GM18861 (cell line): ENCODE data around the gene NSF.
"Not testable (repeated sequence)": the region's sequence is repeated elsewhere in the genome, so short reads cannot be mapped to it uniquely, and the experiment has no call there.

Source experiments
- ATAC-seq: cut with Tn5 transposase; IDR thresholded peaks from one replicate; pipeline ENCODE4 v1.9.1; 2021; ENCODE audit not compliant: unreplicated experiment

The NSF gene

GRCh38 chr17:46590157-46591146 lies at the start of gene NSF:
Gene NSF (plus strand): TSS chr17:46590669. CDS start chr17:46590776, 107 bp downstream.
- ATAC-seq = peak; percentile 60

- not testable (repeated sequence) for ATAC-seq
Measured at GRCh38 chr17:46548607-46549006, 41.9 kb upstream of the NSF start.

- not testable (repeated sequence) for ATAC-seq
Measured at GRCh38 chr17:46559155-46559554, 31.3 kb upstream of the NSF start.

GRCh38 chr17:46560048-46560447 lies 30.4 kb upstream of the NSF start:
- ATAC-seq = not testable (repeated sequence)

- ATAC-seq = peak; percentile 46
Measured at GRCh38 chr17:46566284-46566683, 24.2 kb upstream of the NSF start.

GRCh38 chr17:46566980-46567379 lies 23.5 kb upstream of the NSF start:
- ATAC-seq = not testable (repeated sequence)

- ATAC-seq = not testable (repeated sequence)
Measured at GRCh38 chr17:46571796-46572195, 18.7 kb upstream of the NSF start.

- ATAC-seq = peak; percentile 66
Measured at GRCh38 chr17:46579083-46580075, 11.1 kb upstream of the NSF start, which contains the start of gene ARL17A. Gene ARL17A (minus strand): TSS chr17:46579691. CDS start chr17:46576322, 3,369 bp downstream.

GRCh38 chr17:46580082-46580481 lies 10.4 kb upstream of the NSF start:
- not testable (repeated sequence) for ATAC-seq

GRCh38 chr17:46585444-46585843 lies 5.0 kb upstream of the NSF start:
- not testable (repeated sequence) for ATAC-seq

- ATAC-seq = not testable (repeated sequence)
Measured at GRCh38 chr17:46591332-46591731, 863 bp downstream of the NSF start.

GRCh38 chr17:46598344-46598931 lies 8.0 kb downstream of the NSF start:
- not testable (repeated sequence) for ATAC-seq

GRCh38 chr17:46600767-46601166 lies 10.3 kb downstream of the NSF start:
- ATAC-seq = not testable (repeated sequence)

- ATAC-seq = peak; percentile 79
Measured at GRCh38 chr17:46603125-46603524, 12.7 kb downstream of the NSF start.

- ATAC-seq = not testable (repeated sequence)
Measured at GRCh38 chr17:46611304-46611703, 20.8 kb downstream of the NSF start.

- not testable (repeated sequence) for ATAC-seq
Measured at GRCh38 chr17:46613876-46614275, 23.4 kb downstream of the NSF start.

GRCh38 chr17:46617121-46617520 lies 26.7 kb downstream of the NSF start:
- ATAC-seq = not testable (repeated sequence)

GRCh38 chr17:46618975-46619374 lies 28.5 kb downstream of the NSF start:
- not testable (repeated sequence) for ATAC-seq

- ATAC-seq = not testable (repeated sequence)
Measured at GRCh38 chr17:46623790-46624189, 33.3 kb downstream of the NSF start.

- ATAC-seq = not testable (repeated sequence)
Measured at GRCh38 chr17:46624726-46625125, 34.3 kb downstream of the NSF start.
